Fibroblast of villous mesenchyme (primary cell): Measurements from ENCODE around the gene TMEM250. TPM values are rescaled to one million over a fixed set of nuclear protein-coding genes. Genes with fewer than 3 reads are reported as not detected.

Source experiments
- DNase-seq: peaks from one replicate; pipeline ENCODE4 v3.0.0-alpha.2; 2010; ENCODE audit warnings: low read depth
- H3K4me3 ChIP-seq: 2 replicates; pipeline ENCODE4 v1.5.1; 2011; ENCODE audit warnings: low read depth, mild to moderate bottlenecking, low read length
- CTCF ChIP-seq: IDR thresholded peaks from 2 replicates; pipeline ENCODE4 v1.5.1; 2012; ENCODE audit warnings: low read depth, mild to moderate bottlenecking, low read length; ENCODE audit not compliant: insufficient read depth
- total RNA-seq: library from RNA; depleted of rRNA; stranded (reverse); fragments of >200 nt; gene quantifications from 2 replicates; pipeline ENCODE4 v1.2.3, GENCODE V29; 2012

The TMEM250 gene
- total RNA-seq, 1 donor: 39.7 TPM

- H3K4me3 ChIP-seq: peak overlapping the region; percentile 60
- peak; percentile 79 for DNase-seq
- no peak for TF ChIP-seq CTCF
These were observed 24.4 kb downstream of the TMEM250 start for GRCh38 chr9:136093995-136094881.

DNA sequence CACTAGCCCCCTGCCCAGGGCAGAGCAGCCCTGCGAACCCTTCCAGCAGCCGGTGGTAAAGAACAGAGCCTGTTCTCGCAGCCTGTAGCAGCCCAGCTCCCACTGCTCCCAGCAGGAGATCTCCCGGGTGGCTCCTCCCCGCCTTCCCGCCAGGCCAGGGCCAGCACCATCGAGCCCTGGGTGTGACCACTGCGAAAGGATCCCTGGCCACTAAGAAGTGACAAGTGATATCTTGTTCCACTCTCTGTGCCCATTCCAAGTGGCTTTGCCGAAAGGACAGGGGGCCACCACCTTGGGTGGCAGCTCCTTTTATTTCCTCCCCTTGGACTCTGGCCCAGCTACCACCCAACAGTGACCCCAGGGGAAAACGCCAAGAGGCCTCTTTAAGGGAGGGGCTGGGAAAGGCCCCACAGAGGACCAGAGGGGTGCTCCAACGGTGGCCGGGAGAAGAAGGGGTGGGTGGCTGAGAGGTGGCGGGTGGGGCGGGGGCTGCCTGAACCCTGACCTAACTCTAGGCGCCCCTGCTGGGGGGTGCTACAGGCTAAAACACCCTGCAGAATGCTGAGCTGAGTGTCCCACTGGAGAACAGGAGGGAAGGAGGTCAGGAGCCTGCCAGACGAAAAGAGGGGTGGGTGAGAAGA lies 25.2 kb downstream of the TMEM250 start:
- H3K4me3 ChIP-seq: peak overlapping the region; percentile 60
- peak; percentile 36 for DNase-seq

DNA sequence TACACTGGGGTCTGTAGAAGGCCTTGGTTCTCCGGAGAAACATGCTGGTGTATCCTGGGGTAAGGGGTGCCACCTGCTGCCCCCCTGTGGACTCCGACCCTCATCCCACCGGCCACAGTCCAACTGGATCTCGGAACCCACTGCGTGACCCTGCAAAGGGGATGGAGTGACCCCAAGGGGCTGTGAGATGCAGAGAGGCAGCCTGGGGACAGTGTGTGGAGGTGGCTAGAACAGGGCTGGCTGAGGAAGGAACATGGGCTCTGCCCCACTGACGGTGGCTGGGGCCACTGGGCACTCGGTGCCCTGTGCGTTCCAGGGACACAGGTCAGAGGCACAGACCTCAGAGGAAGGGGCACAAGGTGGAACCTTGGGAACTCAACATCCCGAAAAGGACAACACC lies 25.9 kb downstream of the TMEM250 start:
- DNase-seq: no peak
- TF ChIP-seq CTCF: no peak
- peak overlapping the region; percentile 60 for H3K4me3 ChIP-seq

More for the DNA sequence above, 25.2 kb downstream of the TMEM250 start:
- TF ChIP-seq CTCF: no peak

GRCh38 chr9:136092353-136092650 lies 26.4 kb downstream of the TMEM250 start:
- no peak for DNase-seq
- no peak for TF ChIP-seq CTCF

DNA sequence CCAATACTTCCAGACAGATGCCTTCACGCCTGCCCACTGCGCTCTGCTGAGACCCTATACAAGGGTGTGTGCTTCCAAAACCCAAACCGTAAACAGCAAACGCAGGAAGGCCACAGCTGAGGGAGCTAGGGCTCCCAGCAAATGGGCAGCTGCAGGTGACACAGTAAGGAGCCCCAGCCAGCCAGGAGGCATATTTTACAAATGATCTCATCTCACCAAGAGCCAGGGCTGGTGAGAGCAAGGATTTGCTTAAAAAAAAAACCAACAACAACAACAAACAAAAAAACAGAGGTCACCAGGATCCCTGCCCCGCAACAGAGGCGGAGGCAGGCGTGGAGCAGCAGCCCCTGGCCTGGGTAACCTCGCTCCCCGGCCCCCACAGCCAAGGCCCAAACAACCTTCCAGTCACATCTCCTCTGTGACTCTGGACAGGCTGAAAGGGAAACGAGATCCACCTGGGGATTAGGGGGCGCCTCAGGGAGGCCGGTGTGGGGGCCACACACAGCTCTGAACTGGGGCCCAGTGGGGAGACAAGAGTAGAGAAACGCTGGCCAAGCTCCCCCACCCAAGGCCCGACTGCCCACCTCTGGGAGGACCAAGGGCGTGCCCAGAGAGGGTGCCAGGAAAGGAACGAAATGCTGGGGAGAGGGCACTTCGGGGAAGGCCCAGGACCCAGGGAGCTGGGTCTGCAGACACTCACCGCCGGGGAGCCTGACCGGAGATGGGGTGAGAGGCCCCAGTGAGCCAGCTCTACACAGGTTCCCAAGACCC lies 26.9 kb downstream of the TMEM250 start:
- no peak overlapping the region for H3K4me3 ChIP-seq
- TF ChIP-seq CTCF: no peak
- no peak for DNase-seq

More at GRCh38 chr9:136092353-136092650, 26.4 kb downstream of the TMEM250 start:
- H3K4me3 ChIP-seq: no peak overlapping the region

DNA sequence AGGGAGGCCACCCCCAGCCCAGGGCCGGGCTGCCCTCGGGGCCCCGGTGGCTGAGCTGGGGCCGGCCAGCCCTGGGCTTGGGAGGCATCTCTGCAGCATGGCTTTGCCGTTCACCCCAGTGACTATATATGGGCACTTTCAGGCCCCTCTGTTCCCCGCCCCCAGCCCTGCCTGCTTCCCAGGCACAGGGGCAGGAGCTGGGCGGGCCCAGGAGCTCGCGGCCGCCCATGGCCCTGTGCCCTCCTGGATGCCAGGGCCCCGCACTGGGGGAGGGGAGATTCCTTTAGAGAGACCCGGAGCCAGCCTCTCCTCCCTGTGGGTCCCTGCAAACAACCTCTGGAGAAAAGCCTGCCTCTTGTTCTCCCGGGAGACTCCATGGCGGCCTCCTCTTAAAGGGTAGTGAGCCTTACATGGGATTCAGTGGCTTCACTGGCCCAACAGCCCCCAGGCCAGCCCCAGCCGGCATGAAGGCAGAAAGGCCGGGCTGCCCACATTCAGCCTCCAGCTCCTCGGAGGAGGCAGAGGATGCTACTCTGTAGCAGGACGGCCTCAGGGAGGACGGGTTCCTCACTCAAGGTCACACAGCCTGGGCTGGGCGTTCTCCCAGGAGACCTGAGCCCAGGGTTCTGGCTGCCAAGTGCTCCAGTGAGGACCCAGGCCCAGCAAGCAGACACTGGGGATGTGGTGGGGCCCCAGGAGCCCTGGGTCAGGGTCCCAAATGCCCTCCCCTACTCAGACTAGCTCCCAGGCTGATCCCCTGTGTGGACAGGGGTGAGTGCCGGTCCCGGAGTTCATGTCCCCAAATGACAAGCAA lies 27.7 kb downstream of the TMEM250 start:
- peak; percentile 28 for DNase-seq
- no peak for TF ChIP-seq CTCF

More for the DNA sequence above, 27.7 kb downstream of the TMEM250 start:
- no peak overlapping the region for H3K4me3 ChIP-seq
